ENCODE data around the gene LYPD6B.

LYPD6B gene, protein sequence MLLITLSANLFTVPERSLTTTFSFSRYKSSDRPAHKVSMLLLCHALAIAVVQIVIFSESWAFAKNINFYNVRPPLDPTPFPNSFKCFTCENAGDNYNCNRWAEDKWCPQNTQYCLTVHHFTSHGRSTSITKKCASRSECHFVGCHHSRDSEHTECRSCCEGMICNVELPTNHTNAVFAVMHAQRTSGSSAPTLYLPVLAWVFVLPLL

DNA sequence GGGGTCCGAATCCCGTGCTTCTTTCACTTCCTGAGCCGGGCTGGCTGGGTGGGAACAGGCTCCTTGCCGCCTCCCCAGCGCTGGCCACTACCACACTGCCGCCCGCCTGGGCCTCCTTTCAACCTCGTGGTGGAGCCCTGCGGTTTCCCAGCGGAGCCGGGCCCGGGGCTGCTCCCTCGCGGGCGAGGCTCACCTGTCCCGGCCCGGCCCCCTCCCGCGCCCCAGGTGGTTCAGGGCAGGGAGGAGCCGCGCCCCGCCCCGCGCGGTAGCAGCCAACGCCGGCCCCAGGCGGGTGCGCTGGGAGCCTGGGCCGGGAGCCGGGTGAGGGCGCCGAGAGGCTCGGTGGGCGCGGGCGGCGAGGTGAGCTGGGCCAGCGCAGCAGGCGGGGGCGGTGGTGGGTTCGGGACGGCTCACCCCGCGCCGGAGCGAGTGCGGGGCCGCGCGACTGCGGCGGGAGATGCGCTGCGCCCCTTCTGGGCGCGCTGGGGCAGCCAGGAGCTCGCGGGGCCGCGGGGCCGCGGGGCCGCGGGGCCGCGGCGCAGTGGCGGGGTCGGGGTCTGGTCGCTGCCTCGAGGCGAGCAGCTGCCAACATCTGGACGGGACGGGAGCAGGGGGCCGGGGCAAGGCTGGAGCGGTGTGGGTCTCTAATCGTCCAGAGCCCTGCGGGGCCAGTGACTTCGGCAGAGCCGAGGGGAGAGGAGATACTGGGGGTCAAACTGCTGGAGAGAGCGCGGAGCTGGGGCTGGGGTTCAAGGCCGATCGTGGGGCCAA lies at the start of gene LYPD6B:
Gene LYPD6B, plus strand, starts transcription at position 258 of the 771 bp plus-strand sequence. CDS start 92,250 bp downstream, outside the sequence.
- no peak for DNase-seq

DNA sequence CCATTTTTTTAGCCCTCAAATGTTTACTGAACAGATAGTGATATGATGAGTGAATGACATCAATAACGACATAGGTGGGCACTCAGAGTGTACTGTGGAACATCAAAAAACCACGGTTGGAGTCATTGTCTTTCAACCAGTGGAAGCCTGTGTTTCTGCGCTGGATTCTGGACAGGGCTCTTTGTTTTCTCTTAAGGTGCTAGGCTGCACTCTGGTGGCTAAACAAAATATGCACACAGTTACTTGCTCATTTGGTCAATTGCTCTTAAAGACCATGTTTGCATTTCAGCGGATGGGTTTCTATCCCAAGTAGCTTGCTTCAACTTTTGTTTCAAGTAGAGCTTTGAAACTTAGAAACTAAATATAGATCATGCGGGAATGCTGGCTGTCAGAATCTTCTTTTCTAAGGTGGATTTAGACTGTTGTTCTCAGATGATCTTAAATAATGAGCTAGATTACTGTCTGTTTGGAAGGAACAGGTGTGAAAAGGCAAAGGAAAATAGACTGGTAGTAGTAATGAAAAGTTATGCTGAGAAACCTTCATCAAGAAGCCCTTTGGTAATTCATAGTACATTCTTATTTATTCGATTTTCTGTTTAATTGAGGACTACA lies 48.5 kb upstream of the LYPD6B start:
- peak; percentile 60 for DNase-seq

DNA sequence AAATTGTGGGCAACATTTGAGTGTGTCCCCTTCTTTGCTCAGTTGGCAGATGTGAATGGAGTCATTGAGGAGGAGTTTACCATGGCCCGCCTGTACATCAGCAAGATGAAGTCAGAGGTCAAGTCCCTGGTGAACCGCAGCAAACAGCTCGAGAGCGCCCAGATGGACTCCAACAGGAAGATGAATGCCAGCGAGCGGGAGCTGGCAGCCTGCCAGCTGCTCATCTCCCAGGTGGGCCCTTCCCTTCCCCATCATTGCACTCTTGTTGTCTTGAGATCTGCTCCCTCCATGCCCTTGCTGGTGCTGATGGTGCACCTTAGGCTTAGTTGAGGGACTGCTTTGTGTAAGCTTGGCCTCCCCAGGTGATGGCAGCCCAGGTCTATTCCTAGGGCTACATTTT lies 47.5 kb upstream of the LYPD6B start:
- DNase-seq = no peak

DNA sequence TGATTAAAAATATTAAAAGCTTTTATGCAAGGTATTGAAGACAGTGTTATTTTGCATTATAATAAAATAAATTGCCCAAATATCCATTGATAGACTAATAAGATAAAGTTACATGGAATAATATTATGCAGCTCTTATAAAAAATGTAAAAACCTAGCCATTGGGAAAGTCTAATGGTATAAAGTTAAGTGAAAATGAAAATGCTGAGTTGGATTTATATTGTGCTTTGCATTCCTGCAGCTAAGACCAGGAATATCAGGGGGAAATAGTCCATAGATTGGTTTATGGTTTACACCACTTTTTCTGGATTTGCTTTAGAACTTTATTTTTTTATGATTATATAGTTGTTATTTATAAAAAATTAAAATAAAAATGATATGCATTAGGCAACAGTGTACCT lies 46.1 kb upstream of the LYPD6B start:
- no peak for DNase-seq

DNA sequence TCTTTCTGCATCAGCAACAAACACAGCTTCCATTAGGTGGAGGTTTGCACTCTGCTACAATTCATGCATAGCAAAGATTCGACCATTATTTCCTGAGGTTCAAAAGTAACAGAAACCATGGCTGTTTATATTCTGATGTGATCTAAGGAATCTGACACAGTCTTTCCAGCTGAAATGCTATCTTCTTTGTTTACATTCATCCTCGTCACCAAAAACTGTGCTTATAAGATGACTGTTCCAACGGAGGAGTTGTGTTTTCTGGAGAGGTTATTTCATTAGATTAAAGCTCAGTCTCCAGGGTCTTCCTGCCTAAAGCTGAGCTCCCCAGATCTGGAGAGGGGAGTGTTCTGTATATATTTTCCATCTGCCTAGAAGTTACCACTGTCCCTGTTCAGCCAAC lies 45.1 kb upstream of the LYPD6B start:
- no peak for DNase-seq

DNA sequence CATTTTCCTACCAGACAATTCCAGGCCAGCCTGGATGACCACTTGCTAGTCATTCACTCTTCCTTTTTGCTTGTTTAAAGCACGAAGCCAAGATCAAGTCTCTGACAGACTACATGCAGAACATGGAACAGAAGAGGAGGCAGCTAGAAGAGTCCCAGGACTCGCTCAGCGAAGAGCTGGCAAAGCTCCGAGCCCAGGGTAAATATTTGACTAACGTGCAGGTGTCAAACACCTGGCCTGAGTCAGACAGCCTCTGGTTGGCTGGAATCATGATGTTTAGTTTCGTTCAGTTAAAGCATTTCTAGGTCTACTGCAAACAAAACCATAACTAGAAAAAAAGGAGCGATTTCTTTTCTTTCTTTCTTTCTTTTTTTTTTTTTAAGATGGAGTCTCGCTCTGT lies 44.2 kb upstream of the LYPD6B start:
- DNase-seq = no peak

DNA sequence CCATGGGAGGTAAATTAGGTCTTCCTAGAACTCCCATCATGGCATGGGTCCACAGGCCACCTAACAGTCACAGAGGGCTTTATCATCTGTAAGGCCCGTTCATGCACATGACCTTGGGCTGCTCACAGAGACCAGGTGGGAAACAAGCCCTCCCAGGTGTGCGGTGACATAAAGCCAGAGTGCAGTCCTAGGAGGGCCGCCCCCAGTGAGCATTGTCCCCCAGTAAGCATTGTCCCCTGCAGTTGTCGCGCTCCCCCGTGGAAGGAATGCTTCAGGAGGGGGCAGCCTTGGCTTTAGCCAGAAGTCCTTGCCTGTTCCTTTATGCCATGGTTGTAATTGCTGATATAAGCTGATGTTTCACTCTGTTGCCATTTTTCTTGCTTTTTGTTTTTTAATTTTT lies 41.7 kb upstream of the LYPD6B start:
- no peak for DNase-seq

DNA sequence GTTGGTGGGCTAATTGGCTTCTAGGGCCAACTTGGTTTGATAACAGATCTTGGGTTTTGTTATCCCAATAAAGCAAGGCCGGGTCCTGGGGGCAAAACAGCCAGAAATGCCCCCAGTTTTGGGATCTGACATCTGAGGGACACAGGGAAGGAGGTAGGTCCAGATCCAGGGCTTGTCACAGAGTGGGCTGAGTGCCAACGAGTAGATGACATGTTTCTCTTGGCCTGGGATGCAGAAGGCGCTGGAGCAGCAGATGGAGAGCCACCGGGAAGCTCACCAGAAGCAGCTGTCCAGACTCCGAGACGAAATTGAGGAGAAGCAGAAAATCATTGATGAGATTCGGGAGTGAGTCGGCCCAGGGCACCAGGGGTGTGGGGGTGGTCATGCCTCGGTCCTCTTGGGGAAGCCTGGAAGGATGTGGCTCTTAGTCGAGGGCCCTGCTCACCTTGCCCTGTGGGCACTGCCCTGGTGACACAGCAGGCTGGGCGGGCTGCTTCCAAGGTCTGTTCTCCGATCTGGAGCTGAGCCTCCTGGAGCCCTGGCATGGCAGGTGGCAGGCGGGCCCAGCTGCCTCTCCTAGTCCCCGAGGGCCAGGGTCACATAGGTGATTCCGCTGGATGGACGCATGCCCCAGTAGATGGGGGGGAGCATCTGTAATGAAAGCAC lies 40.2 kb upstream of the LYPD6B start:
- DNase-seq = no peak

DNA sequence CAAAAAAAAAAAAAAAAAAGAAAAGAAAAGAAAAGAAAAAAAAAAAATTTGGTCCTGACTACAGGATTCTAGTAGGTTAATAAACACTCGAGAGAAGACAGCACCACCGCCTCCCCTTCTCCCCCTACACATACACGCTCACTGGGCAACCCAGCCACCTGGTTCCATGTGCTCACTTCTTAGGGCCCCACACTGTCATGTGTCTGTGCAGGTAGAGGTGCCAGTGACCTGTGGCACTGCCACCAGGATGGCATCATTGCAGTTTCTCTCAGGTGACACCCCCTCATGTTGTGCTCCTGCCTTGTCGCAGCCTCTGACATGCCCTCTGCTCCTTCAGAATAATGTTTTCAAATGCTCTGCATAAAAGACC lies 39.7 kb upstream of the LYPD6B start:
- no peak for DNase-seq

DNA sequence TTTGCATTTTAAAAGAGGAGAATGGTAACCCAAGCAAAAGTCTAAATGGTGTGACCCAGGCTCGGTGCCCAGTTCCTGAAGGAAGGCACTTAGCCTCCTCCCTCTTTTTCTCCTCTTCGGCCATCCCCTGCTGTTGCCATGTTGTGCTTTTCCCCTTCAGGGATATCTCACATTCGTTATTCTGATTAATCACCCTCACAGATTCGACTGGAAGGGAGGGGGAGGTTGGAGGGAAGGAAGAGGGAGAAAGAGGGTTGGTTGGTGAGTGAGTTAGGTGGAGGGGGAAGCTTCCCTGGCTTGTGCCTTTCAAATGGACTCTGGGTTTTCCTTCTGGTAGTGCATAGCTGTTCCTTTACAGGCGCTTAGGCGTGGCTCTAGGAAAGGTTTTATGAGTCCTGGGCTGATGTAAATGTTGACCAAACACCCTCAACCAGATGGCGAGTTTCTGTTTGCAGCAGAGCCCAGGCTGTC lies 39.0 kb upstream of the LYPD6B start:
- DNase-seq = no peak

DNA sequence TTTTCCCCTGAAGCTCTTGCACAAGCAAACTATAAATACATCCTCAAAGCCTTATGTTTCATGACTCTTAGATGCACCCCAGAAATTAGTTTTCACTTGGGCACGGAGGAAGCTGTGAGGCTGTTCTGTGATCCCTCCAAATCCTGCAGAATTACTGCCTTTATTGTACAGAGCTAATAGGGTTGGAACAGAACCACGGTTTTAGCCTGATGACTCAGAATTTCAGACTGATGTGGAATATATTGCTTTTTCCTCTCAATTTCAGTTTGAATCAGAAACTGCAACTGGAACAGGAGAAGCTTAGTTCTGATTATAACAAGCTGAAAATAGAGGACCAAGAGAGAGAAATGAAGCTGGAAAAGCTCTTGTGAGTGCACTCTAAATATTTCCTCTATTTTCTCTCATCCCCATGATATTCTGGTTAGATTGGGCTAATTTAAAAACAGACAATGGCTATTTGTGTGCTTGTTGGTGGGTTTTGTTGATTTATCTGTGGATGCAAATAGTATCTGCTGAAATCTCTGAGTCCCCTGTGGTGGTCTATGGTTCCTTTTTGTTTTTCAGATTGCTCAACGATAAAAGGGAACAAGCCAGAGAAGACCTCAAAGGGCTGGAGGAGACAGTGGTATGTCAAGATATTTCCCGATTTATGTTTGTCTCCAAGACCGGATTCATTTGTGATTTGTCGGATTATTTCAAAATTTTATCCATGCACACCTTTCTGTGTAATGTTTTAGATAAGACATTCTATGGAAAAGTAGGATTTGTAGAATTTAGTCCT lies 38.2 kb upstream of the LYPD6B start:
- DNase-seq = no peak

DNA sequence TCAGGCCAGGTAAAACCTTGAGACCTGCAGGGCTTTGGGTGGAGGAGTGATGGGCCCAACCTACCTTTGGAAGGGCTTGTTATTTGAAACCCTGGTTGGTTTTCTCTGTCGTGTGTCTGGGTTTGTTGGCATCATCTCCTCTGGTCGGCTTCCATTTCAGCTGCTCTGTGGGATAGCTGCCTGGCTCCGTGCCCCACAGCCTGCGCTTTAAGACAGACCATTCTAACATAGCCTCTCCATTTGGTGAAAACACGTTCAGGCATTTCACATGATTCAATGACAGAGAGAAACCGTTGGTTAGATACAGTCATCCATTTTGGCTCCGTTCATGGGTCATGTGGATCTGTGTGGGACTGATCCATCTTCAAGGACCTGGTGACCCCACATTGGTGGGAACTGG lies 37.0 kb upstream of the LYPD6B start:
- DNase-seq = no peak

DNA sequence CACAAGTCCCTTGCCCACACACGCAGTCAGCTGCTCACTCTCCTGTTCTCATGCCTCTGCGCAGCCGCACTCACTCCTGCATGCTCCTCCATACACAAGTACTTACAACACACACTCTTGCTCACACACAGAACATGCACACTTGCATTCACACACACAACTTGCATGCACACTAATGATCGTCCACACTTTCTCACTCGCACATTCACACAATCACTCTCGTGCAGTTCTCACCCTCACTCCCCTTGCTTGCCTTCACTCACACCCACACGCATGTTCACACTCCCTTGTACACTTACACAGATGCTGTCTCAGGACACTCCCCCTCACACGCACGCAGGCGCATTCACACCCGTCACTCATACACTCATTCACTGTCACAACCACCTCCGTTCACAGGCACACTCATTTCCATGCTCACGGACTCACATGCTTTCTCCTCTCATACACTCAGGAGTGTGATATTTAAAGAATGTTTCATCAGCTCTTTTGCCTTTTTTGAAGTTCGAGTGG lies 36.1 kb upstream of the LYPD6B start:
- DNase-seq = no peak

DNA sequence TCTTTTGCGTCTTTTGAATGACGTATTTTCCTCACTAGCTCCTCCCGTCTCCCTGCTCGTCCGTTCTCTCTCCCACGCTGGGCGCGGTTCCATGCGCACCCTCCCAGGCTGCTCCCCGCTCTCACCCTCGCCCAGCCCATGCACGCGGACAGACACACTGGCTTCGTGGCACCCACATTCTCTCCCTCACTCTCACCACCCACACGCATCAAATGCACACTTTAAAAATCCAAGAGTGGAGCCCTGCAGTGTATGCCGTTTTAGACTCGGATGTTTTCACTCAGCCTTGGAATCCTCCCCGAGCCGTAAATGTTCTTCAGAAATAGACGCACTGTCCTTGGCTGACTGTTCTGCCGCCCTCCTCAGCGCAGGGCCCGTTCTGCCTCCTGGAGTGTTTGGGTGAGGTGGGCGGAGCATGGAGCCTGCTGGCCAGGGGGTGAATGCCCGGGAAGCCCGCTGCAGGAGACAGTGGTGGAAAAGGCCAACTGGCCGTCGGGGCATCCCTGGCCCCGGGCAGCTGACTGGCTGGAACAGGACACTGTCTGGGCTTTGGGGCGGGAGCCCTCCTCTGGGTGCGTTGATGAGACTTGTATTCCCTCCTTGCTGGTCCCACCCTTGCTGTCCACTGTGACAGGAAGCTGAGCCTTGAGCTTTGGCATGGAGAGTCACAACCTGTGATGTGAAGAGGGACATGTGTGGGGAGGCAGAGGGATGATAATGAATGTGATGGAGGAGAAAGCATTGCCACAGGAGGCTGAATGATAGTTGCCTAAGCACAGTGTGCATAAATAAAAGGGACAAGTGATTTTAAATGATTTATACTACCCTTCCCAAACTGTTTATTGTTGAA lies 35.4 kb upstream of the LYPD6B start:
- DNase-seq = no peak

DNA sequence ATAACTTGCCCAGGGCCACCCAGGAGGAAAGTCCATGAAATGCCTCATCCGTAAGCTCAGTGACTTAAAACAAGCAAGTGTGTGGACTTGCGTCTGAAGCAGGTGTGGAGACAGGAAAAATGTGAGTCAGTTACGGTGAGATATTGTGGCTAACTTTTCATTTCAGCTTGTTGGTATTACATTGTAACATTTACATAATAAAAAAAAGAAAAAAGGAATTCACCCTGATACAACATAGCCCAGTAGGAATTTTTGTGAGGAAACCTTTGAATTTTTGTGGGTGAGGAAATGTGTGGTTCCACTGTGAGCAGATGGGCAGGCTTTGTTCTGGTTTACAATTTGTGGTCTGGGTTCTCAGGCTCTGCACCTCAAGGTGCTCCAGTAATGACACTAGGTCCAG lies 33.7 kb upstream of the LYPD6B start:
- no peak for DNase-seq

DNA sequence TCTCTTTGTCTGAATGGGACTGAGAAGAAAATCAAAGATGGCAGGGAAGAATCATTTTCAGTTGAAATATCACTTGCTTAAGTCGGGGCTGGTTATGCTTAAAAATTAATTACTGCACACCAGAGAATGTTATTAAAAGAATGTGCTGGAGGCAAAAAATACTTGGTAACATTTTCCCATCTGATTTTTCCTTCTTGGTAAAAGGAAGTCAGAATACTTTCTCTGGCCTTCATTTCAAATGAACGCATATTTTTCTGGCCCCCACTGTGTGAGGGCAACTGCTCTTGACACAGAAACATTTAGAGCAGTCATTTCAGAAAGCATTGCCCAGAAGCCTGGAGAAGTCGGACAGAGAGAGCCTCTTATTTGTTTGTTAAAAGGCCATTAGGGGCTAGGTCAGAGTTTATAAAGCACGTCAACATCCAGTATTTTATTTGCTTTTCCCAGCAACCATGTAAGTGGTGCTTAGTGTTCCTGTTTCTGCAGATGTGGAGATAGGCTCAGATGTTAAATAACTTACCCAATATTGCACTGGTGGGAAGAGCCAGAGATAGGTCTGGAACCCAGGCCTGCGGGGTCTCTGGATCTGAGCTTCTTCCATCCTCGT lies 32.9 kb upstream of the LYPD6B start:
- no peak for DNase-seq

DNA sequence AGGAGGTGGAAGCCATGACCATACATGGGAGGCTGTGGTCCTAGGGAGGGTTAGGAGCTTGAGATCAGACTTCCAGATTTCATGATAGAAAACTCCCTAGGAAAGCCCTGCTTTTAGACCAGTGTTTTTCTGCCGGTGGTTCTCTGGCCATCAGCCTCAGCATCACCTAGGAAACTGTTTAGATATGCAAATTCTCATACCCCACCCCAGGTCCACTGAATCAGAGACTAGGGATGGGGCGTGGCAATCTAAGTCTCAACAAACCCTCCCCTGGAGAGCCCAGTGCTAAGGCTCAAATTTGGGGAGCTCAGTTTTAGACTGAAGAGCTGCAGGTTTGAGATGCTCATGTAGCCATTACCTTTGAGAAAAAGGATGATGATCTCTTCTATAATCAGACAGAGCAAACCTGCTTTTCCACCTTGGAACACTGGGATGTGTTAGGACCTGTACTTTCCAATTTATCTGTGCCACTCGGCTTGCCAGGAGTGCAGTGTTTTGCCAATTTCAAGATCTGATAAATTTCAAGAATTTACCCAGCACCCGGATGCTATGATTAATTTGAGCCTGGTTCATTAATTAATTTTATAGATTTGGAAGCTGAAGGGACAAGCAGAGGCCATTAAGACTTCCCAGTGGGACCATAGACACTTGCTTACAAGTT lies 31.5 kb upstream of the LYPD6B start:
- no peak for DNase-seq

DNA sequence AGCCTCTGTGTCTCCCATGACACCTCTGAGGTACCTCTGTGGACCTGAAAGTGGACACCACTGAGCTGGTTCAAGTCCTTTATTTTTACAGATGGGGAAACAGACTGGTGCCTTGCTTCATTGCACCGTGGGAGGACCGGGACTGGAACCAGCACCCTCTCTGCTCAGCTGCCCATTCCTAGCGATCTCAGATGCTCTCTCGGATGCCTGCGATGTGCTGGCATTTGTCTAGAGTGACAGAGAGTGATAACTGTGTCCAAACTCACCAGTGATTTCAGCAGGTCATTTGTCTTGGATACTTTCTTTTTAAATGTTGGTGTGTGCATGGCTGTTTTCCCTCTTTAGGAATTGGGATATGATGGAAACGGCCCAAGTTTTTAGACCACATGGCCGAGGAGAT lies 30.1 kb upstream of the LYPD6B start:
- DNase-seq = no peak

DNA sequence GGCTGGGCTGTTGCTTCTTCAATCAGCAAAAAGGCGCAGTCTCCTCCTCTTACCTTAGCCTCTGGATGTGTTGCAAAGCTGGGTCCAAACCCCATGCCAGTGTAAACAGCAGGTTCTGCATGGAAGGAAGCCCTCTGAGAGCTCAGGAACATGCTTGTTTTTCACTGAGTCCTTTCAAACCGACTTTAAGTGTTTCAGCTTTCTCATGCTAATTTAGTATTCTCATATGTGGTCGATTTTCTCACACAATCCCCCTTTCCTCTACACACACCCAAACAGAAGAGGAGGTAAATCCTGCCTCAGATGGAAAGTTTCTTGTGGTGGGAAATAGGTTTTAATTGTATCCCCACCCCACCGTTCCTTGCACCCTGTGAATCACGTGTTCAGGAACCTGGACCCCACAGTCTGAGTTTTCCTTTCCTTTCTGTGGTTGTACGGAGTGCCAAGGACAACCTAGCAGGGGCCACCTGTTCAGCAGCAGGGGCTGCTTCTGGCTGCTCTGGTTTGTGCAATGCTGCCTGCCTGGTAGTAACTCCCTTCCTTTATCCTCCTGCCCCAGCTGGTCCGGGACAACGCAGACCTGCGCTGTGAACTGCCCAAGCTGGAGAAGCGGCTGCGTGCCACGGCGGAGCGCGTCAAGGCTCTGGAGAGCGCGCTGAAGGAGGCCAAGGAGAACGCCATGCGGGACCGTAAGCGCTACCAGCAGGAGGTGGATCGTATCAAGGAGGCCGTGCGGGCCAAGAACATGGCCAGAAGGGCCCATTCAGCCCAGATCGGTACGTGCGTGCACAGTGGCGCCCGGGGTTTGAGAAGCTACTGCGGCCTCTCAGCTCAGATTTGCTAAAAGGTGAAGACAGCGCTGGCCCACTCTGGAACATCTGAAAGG lies 28.7 kb upstream of the LYPD6B start:
- no peak for DNase-seq

DNA sequence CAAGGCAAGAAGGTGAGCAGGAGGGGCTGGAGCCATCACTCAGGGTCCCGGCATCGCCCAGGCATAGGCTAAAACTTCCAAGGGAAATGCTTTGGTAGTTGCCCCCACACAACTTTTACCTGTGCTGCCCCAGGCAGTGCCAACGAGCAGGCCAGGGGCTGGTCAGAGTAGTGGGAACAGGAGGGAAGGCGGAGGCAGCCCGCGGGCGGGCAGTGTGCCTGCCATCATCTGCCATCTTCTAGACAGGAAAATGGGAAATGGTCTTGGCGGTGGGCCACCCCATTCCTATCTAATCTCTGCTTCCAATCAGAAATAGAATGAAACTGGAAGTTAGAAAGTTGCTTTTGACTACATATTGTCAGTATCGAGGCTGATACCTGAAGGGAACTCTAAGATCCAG lies 26.0 kb upstream of the LYPD6B start:
- DNase-seq = no peak
